GM19238 (cell line): Measurements from ENCODE around the gene N4BP2.

Source experiments
- DNase-seq: peaks from one replicate; pipeline ENCODE4 v3.0.0; 2011; ENCODE audit warnings: low spot score; ENCODE audit not compliant: insufficient read length

N4BP2 gene

DNA sequence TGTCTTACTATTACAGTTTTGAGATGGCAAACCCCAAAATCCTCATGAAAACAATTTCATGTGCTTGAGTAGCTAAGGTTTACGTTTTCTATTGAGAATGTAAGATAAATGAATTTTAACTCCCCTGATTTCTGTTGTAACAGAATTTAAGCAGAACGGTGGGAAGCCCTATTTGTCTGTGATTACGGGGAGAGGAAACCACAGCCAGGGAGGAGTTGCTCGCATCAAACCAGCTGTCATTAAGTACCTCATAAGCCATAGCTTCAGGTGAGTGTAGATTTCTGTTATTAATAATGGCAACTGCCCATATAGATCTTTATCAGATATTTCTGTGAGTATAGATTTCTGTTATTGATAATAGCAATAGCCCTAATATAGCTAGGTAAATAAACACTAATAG, 96.0 kb downstream of the N4BP2 start:
- DNase-seq = no peak

DNA sequence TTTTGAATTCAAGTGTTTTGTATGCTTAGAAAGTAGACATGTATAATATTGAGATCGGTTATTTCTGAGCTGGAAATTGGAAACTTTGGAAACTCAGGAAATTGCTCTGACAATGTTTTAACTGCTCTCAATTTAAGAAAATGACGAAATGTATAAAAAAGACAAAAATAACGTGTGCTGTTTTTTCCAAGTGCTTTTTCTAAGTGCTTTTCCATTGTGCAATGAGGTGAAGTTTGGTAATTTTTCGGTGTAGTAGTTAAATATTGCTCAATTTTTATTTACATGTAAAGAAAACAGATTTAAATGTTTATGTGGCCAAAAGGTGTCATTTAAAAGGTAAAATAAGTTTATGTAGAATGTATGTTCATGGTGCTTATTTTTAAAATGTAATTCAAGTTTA, 100.8 kb downstream of the N4BP2 start:
- DNase-seq = no peak

DNA sequence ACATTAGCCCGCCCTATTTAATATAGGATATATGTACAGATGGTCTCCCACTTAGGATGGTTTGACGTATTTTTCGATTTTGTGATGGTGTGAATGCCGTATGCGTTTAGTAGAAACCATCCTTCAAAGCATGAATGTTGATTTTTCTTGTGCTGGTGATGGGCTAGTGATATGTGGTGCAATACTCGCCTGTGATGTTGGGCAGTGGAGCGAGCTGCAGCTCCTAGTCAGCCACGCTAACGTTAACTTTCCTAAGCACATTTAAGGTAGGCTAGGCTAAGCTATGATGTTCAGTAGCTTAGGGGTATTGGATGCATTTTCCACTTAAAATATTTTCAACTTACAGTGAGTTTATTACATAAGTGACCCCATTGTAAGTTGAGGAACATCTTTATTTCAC, 103.6 kb downstream of the N4BP2 start:
- no peak for DNase-seq

DNA sequence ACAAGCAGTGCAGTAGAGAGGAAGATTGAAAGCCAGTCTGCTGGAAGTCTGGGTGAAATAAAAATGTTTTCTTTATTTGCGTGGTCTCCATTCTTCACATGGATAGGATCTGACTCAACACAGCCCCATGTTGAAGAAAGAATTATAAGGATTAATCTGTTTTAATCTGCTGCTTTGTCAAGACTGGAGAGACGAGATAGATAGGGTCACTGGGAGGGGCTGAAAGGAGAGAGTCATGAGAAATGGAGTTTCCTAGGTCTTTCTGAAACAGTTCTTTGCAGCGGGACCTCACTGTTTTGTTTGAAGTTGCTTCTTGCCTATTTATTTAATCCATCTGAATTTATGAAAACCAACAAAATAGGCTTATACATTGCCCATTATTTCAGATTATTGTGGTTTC, 107.8 kb downstream of the N4BP2 start:
- DNase-seq = no peak

DNA sequence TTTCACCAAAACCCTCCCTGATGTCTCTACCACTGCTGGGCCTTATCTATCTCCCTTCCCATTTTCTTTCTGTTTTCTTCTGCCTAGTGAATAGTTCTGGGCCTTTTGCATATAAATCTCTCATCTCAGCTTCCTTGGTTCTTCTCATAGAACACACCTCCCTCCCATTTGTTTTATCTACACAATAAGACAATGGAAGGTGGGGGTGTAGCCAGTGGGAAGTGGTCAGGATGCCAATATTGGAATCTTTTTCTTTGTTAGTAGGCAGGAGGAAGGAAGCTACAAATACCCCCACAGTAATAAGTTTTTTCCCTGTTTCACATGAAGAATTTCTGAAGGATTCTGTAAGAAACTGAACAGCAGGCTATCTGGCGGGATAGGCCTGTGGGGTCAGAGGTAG, 109.3 kb downstream of the N4BP2 start:
- no peak for DNase-seq

DNA sequence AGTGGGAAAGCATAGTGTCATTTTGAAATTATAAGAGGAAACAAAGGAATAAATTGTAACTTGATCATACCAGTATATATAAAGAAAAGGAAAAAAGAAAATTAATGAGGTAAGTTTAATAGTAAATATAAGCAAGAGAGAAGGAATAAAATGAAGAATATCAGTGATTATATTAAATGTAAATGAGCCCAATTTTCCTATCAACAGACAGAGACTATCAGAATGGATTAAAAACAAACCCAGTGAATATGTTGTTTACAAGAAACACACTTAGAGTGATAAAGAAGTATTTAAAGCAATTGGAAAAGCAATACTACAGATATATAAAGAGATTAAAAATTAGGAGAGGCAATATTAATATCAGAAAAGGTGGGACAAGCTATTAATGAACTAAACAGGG, 111.4 kb downstream of the N4BP2 start:
- no peak for DNase-seq

DNA sequence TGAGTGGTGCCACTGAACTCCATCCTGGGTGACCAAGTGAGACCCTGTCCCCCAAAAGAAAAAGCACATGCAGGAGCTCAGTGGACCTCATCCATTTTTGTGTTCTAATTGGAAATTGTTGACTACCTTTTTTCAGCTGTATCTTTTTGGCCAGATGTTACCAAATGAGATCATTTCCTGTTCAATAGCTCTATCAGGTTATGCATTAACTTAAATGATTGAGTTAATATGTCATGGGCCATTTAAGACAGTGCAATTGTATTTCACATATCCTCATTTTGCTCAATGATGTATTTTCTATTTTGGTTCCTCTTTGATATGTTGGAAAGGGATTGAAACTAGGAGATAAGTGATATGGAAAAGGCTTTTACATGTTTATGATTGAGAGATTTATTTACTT, 113.9 kb downstream of the N4BP2 start:
- no peak for DNase-seq

DNA sequence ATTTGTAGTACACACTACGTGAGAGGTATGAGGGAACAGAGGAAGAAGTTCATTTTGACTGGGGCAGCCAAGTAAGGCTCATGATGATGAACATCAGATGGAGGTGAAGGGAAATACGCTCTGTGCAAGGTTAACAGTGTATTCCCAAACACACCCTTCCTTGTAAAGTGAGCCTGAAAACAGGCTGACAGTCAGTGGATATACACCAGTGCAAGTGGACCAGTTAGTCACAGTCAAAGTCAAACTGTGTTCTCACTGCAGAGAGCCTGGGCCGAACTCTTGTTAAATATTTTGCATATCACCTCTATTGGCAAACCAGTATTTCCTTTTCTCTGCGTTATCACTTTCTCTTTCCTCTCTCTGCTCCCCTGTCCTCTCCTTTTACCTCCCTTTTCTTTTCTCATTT, 116.8 kb downstream of the N4BP2 start:
- DNase-seq = no peak

DNA sequence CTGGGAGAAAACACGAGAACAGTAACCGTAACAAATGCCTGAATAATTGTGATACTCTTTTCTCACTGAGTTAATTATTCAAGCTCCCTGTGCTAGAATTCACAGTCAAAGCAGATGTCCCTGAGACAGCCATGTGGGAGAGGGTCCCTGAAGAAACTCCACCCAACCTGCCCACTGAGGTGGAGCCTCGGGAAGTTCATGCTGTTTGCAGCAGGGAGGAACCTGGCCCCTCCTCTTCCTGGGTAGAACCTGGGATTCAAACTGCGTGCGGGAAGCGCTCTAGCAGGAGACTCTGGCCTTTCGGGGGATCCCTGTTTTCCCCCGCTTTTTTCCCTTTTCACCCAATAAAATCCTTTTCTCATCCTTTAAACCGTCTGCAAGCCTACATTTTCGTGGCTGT, 120.0 kb downstream of the N4BP2 start:
- no peak for DNase-seq

DNA sequence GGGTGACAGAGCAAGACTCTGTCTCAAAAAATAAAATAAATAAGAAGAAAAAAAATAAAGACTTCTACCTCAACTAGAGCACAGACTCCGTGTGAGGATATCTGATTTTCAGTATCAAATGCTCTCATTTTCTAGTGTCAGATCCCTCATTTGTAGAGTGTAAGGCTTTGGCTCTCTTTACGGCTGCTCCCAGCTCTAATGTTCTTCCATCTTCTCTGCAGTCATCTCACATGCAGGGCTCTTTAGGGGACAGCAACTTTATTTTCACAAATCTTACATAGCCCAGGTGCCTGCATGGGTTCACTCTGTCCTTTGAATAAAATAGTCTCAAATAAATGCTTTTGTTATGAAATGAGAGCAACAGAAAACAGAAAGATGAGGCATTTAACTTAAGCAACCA, 120.9 kb downstream of the N4BP2 start:
- DNase-seq = no peak

DNA sequence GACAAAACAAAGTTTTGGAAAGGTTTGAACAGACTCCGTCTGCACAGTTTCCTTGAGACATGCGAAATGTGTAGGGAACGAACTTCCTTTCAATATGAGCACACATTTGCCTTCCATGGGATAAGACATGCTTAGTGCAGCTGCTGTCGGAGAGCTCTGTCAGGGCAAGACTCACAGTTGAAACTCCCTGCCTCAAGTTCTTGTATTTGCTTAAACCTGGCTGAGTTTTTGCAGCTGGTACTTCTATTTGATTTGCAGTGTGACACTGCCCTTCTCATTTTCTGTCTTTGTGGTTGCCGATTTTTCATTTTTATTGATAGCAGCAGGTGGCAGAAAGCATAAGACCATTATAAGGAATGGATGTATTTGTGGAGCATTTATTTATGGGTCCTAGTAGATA, 122.0 kb downstream of the N4BP2 start:
- DNase-seq = no peak

DNA sequence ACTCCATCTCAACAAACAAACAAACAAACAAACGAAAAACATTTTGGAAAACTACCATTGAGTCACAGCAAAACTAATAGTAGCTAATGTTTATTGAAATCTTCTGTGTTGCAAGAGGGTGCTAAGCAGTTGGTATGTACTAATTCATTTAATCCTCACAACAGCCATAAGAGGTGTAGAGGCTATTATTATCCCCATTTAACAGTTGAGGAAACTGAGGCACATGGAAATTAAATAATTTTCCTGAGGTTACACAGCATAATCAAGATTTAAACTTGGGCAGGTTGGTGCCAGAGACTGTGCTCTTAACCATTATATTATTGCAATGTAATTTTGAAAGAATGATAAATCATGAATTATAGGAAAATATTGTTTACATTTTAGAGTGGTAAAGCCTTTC, 122.7 kb downstream of the N4BP2 start:
- no peak for DNase-seq

DNA sequence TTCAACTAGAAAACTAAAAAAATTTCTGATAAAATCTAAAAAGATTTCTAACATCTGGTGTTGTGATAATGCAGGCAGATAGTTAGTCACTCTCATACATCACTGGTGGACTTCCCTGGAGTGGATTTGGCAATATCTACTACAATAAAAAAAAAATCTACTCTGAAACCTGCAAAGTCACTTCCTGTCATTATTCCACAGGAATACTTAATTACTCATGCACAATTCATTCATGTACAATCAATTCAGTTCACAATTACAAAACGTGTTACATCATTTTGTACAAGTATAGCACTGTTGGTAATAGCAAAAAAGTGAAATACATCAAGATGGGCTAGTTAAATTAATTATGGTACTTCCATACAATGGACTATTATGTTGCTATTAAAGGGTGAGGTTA, 123.7 kb downstream of the N4BP2 start:
- no peak for DNase-seq

DNA sequence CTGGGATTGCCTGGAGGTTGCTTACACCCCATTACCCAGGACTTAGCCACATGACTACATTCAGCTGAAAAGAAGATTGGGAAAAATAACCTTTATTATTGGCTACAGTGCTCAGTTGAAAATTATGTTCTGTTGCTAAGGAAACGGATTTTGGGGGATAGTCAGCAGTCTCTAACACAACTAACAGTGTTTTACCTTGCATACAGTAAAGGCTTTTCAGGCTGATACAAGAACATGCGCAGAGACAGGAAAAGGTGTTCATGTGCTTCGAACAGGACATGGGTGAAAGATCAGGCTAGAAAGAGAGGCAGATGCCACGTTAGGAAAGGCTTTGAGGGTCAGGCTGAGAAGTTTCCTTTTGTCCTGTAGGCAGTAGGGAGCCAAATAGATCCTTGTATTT, 125.4 kb downstream of the N4BP2 start:
- no peak for DNase-seq

DNA sequence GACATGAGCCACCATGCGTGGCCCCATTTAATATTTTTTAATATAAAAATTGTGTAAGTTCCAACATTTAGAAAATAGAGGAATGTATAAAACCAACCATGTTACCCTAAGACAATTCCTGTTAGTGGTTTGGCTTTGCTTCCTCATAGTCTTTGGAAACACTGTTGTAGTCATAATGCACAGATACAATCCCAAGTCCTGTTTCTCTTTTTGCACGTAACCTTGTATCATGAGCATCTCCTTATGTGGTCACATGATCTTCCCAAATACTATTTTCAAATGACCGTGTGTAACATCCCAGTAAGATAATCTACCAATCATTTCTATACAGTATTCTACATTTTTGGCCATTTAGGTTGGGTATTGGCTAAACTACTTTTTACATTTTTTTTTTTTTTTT, 126.3 kb downstream of the N4BP2 start:
- DNase-seq = no peak

DNA sequence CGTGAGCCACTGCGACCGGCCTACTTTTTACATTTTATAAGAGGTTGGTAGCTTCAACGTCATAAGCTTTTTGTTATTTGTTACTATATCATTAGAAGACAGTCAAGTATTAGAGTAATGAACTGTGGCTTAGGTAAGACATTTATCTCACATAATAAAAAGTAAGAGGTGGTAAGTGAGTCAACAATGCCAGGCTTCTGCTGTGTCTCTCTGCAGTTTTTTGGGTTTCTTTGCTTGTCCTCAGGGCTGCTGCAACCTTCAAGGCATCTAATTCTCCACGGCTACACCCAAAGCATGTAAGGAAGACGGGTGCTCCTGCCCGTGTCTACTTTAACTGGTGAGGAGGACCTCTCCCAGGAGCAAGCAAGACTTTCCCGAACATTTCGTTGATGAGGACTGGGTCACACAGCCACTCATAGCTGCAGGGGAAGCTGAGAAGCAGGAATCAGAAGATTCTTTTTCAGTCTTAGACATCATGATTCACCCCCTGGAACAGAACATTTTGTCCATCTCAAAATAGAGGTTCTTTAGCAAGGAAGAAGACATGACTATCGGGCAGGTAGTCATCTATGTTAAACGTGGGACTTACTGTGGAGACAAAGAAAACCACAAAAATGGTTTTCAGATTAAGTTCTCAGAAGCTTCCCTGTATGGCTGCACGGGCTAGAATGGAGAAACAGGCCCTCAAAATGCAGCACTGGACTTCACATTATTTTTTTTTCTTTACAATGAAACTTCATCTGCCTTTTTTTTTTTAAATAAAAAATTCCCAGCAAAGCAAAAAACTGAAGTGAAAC, 127.2 kb downstream of the N4BP2 start:
- DNase-seq = no peak

DNA sequence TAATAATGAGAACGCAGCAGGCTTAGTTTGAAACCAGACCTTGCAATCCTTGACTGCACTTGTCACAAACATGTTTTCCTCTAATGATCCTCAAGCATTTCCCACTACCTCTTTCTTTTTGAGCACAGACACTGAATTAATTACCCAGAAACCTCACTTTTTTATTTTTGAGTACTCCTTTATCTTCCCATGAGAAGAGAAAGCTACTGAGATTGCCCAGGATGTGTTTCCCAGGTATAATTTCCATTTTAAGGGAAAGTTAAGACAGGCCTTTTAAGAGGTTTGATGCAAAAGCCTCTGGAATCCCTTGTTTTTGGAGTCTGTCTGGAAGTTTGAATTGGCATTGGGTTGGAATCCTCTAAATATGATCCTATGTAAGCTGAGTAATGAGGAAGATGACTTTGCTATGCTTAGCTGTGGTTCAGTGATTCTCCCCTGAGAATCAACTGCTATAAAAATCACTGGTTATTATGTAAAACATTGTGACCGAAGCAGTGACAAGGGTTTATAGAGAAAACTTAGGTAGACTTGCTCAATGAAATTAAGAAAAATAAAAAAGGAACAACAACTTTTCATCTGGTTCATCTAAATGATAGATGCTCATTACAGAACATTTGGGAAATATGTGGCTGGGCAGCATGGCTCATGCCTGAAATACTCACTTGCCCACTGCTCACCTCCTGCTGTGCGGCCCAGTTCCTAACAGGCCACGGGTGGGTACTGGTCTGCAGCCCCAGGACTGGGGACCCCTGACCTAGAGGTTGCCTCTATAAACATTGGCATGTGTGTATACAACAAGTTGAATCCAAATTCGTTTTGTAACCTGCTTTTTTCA, 129.4 kb downstream of the N4BP2 start:
- DNase-seq = no peak

DNA sequence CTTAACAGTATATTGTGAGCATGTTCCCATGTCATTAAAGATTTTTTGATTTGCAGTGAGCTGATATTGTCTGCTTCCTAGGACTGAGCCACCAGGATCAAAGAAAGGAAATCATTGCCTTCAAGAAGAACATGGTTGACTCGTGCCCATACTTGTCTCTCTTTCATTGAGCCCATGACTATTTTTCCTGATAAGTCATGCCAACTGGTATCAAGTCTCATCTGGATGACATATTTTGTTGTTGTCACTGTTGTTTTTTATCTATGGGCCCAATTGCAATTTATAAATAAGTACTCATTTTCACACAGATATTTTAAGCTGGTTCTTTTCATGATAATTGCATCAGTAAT, 130.0 kb downstream of the N4BP2 start:
- no peak for DNase-seq

DNA sequence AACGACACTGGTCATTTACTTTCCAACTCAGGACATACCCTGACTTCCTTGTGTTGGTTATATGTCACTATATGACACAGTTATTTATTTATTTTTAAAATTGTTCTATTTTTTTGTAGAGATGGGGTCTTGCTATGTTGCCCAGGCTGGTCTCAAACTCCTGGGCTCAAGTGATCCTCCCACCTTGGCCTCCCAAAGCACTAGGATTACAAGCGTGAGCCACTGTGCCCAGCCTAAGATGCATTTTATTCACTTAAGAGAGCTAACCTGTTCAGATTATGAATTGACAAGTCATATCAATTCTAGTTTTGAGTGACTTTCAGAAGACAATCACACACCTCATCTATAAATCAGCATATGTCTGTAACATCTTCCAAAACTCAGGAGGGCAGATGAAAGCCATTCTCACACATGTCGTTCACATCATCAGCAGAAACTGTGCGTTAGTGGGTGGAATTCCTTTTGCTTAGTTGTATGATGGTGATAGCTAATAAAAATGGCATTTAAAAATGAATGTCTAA, 130.8 kb downstream of the N4BP2 start:
- DNase-seq = no peak

DNA sequence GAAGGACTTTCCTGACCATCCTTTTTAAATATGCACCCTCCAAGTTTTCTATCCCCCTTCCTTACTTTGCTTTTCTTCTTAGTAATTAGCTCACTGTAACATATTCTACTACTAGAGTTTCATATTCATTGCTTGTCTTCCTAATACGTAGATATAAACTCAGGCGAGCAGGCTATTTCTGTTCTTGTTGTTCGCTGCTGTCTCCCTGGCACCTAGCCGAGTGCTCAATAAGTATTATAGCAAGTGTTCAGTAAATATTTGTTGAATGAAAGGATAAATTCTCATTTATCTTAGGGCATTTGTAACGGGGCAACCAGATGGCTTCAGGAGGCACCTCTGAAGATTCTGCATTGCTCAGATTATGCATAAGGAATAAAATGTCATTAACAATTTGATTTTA, 133.4 kb downstream of the N4BP2 start:
- no peak for DNase-seq

DNA sequence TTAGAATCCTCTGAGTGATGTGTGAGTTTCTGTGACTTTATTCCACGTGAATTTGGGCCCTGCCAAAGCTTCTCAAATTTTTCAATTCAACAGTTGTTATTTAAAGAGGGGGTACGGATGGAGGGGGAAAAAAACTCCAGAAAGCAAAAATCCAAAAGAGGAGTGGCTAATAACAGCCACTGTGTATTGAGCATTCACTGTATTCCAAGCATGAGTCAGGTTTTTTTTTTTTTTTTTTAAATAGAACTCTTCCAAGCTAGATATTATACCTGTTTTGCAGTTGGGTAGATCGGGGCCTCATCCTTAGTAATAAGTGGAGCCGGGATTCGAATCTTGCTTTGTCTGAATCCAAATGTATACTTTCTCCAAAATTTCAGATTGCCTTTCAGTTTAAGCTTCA, 133.8 kb downstream of the N4BP2 start:
- DNase-seq = no peak

DNA sequence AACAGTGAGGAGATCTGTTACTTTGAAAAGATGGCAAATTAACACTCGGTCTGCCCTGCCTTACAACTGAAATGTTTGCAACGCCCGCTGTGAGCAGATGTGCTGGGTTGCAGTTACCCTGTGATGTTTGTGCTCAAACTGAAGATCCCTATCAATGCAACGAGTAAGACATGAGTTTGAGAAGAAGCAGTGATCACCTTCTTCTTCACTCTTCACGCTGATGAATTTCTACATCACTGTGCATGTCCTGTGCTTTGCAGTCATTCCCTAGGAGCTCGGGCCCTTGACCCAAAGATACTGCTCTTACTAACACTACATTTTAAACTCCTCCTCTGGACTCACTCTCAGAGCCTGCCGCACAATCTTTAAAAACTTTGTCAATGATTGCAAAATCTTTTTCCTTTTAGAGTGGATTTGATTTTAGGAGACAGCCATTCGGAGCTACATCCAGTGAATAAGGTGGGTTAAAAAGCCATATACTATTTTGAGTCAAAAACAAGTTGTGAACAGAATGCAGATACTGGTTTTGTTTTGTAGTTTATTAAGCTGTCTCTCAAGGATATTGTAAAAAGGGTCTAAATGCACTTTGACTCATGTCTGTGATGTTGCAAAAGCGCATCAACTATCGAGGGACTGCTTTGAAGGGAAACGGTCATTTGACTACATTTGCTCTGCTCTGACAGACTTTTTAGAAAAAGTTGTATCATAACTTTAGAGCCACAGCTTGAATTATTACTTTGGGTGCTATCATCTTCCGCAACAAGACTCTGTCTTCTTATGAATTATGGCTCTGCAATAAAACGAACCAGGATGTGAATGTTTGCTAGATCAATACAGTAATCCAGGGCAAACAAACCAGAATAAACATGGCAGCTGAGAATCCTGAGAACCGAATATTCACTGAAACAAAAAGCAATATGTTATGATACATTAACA, 134.5 kb downstream of the N4BP2 start:
- no peak for DNase-seq
